Measurements from ENCODE around the gene ZNF672.

The ZNF672 gene

DNA sequence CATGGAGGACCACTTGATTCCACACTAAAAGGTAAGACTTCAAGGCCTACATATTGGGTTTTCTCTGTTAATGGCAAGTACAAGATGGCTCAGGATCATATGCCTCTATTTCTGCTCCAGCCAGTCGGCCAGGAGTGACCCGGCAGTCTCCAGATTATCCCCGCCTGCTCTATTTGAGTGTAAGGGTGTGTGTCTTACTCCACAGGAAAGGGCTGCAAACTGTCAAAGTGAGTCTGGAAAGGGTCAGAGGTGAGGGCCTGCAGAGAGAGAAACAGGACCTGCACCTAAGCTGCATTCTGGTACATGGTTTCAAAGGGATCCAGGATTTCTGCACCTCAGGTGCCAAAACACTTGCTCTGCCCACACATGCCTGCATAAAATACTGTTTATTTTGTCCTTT lies 11.6 kb downstream of the ZNF672 start:
- no peak overlapping the region for H3K4me3 ChIP-seq (ENCODE audit: low read depth, low read length)
- TF ChIP-seq MYC (IDR thresholded peaks at IDR 0.05; ENCODE audit: low read depth, low read length) (no peak), POLR2A (IDR thresholded peaks at IDR 0.05; ENCODE audit: extremely low read depth, insufficient read length) (no peak)
- TF ChIP-seq, protein P1, sequence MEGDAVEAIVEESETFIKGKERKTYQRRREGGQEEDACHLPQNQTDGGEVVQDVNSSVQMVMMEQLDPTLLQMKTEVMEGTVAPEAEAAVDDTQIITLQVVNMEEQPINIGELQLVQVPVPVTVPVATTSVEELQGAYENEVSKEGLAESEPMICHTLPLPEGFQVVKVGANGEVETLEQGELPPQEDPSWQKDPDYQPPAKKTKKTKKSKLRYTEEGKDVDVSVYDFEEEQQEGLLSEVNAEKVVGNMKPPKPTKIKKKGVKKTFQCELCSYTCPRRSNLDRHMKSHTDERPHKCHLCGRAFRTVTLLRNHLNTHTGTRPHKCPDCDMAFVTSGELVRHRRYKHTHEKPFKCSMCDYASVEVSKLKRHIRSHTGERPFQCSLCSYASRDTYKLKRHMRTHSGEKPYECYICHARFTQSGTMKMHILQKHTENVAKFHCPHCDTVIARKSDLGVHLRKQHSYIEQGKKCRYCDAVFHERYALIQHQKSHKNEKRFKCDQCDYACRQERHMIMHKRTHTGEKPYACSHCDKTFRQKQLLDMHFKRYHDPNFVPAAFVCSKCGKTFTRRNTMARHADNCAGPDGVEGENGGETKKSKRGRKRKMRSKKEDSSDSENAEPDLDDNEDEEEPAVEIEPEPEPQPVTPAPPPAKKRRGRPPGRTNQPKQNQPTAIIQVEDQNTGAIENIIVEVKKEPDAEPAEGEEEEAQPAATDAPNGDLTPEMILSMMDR (IDR thresholded peaks at IDR 0.05; ENCODE audit: low read depth, low read length), result no peak
- TF ChIP-seq, protein P2, sequence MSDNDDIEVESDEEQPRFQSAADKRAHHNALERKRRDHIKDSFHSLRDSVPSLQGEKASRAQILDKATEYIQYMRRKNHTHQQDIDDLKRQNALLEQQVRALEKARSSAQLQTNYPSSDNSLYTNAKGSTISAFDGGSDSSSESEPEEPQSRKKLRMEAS (IDR thresholded peaks at IDR 0.05; ENCODE audit: low read depth, low read length), result no peak
- no peak for DNase-seq (ENCODE audit: low read depth)

- H3K4me3 ChIP-seq (ENCODE audit: low read depth, low read length), result no peak overlapping the region
- no peak for DNase-seq (ENCODE audit: low read depth)
- TF ChIP-seq POLR2A (IDR thresholded peaks at IDR 0.05; ENCODE audit: extremely low read depth, insufficient read length) (no peak), MYC (IDR thresholded peaks at IDR 0.05; ENCODE audit: low read depth, low read length) (no peak)
- TF ChIP-seq, protein P2 (IDR thresholded peaks at IDR 0.05; ENCODE audit: low read depth, low read length), result no peak
- TF ChIP-seq, protein P1 (IDR thresholded peaks at IDR 0.05; ENCODE audit: low read depth, low read length), result no peak
These were observed 12.1 kb downstream of the ZNF672 start for GRCh38 chr1:248850124-248850523.

DNA sequence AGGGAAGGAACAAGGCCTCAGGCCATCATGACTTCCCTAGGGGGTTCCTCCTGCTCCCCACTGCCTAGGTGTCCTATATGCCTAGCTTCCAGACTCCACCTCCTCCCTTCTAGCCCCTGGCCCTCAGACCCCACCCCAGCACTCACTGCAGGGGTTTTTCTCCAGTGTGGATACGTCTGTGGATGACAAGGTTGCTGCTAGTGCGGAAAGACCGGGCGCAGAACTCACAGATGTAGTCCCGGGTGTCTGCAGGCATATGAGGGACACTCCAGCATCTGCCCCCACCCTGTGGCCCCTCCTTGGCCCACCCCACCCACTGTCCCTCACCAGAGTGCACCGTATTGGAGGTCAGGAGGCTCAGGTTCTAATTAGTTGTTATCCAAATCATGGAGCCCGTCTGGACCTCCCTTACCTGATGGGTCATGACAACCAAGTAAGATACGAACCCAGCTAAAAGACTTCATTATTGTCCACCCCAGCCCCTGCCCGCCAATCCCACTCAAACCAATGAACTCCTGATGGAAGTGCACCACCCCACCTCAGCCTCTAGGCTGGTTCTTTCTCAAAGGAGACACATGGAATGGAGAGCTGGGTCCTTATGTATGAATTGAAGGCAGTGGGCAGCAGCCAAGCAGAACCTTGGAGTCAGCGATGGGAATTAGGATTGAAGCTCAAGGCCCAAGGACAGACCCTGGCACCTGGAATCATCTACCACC lies 12.7 kb downstream of the ZNF672 start:
- TF ChIP-seq, protein P1 (IDR thresholded peaks at IDR 0.05; ENCODE audit: low read depth, low read length), result no peak
- TF ChIP-seq, protein P2 (IDR thresholded peaks at IDR 0.05; ENCODE audit: low read depth, low read length), result no peak
- TF ChIP-seq POLR2A (IDR thresholded peaks at IDR 0.05; ENCODE audit: extremely low read depth, insufficient read length), result no peak
- no peak for TF ChIP-seq MYC (IDR thresholded peaks at IDR 0.05; ENCODE audit: low read depth, low read length)
- DNase-seq (ENCODE audit: low read depth), result no peak
- no peak overlapping the region for H3K4me3 ChIP-seq (ENCODE audit: low read depth, low read length)

GRCh38 chr1:248851390-248851789 lies 13.4 kb downstream of the ZNF672 start:
- TF ChIP-seq, protein P2 (IDR thresholded peaks at IDR 0.05; ENCODE audit: low read depth, low read length), result no peak
- TF ChIP-seq MYC (IDR thresholded peaks at IDR 0.05; ENCODE audit: low read depth, low read length) (no peak), POLR2A (IDR thresholded peaks at IDR 0.05; ENCODE audit: extremely low read depth, insufficient read length) (no peak)
- TF ChIP-seq, protein P1 (IDR thresholded peaks at IDR 0.05; ENCODE audit: low read depth, low read length), result no peak

GRCh38 chr1:248852481-248853405 lies 14.7 kb downstream of the ZNF672 start:
- DNase-seq (ENCODE audit: low read depth), result no peak
- H3K4me3 ChIP-seq (ENCODE audit: low read depth, low read length), result no peak overlapping the region
- TF ChIP-seq, protein P2 (IDR thresholded peaks at IDR 0.05; ENCODE audit: low read depth, low read length), result no peak
- TF ChIP-seq POLR2A (IDR thresholded peaks at IDR 0.05; ENCODE audit: extremely low read depth, insufficient read length) (no peak), MYC (IDR thresholded peaks at IDR 0.05; ENCODE audit: low read depth, low read length) (no peak)
- TF ChIP-seq, protein P1 (IDR thresholded peaks at IDR 0.05; ENCODE audit: low read depth, low read length), result no peak

More at GRCh38 chr1:248851390-248851789, 13.4 kb downstream of the ZNF672 start:
- H3K4me3 ChIP-seq (ENCODE audit: low read depth, low read length), result no peak overlapping the region
- DNase-seq (ENCODE audit: low read depth), result no peak
